Right lobe of liver (tissue), 4 donors: Measurements from ENCODE around the gene OR2J2.

Experiments
- CTCF ChIP-seq, 4 donors: fragments of 200-600 bp in 3 of 4; fragments of 450-650 bp in 1 of 4; IDR thresholded peaks; one replicate each; pipeline versions ENCODE4 v1.5.1 to v1.8.0; 2016 to 2022; ENCODE audit warnings: antibody characterized with exemption in 4 of 4, mild to moderate bottlenecking in 2 of 4
- POLR2A ChIP-seq: fragments of 450-650 bp; IDR thresholded peaks from one replicate; pipeline ENCODE4 v1.6.1; 2017; ENCODE audit warnings: antibody characterized with exemption, mild to moderate bottlenecking
- donor health status: DM: no; HTN: no; CAD: no.
- donor health status: DM: no; HTN: no; CAD: no.
- donor health status: DM: no; HTN: yes; CAD: no.

GRCh38 chr6:29147074-29147473 is 23.6 kb upstream of the OR2J2 start:
- no peak for TF ChIP-seq CTCF (IDR thresholded peaks at IDR 0.05)
- TF ChIP-seq POLR2A: no peak
